IPS-20b (cell line): ENCODE measurements around the gene OGG1.

Source experiments
- H3K27ac ChIP-seq: one replicate; pipeline ENCODE4 v1.5.1; 2013; ENCODE audit warnings: low read length
- H3K27me3 ChIP-seq: 2 replicates; pipeline ENCODE4 v1.6.1; 2013; ENCODE audit warnings: mild to moderate bottlenecking, low read length, inconsistent platforms; ENCODE audit not compliant: insufficient read depth
- H3K36me3 ChIP-seq: 2 replicates; pipeline ENCODE4 v1.6.1; 2013; ENCODE audit warnings: low read depth, mild to moderate bottlenecking, inconsistent platforms, low read length, moderate library complexity; ENCODE audit not compliant: insufficient read depth
- H3K4me1 ChIP-seq: 2 replicates; pipeline ENCODE4 v1.6.1; 2013; ENCODE audit warnings: mild to moderate bottlenecking, control low read depth, inconsistent platforms, low read length, moderate library complexity; ENCODE audit not compliant: insufficient read depth
- H3K4me3 ChIP-seq: 2 replicates; pipeline ENCODE4 v1.5.1; 2013; ENCODE audit warnings: mild to moderate bottlenecking, low read length, inconsistent platforms
- H3K9ac ChIP-seq: 2 replicates; pipeline ENCODE4 v1.6.1; 2013; ENCODE audit warnings: low read depth, mild to moderate bottlenecking, inconsistent platforms, low read length, moderate library complexity
- H3K9me3 ChIP-seq: 2 replicates; pipeline ENCODE4 v1.6.1; 2013; ENCODE audit warnings: mild to moderate bottlenecking, low read depth, low read length, inconsistent platforms; ENCODE audit not compliant: insufficient read depth

Gene OGG1

DNA sequence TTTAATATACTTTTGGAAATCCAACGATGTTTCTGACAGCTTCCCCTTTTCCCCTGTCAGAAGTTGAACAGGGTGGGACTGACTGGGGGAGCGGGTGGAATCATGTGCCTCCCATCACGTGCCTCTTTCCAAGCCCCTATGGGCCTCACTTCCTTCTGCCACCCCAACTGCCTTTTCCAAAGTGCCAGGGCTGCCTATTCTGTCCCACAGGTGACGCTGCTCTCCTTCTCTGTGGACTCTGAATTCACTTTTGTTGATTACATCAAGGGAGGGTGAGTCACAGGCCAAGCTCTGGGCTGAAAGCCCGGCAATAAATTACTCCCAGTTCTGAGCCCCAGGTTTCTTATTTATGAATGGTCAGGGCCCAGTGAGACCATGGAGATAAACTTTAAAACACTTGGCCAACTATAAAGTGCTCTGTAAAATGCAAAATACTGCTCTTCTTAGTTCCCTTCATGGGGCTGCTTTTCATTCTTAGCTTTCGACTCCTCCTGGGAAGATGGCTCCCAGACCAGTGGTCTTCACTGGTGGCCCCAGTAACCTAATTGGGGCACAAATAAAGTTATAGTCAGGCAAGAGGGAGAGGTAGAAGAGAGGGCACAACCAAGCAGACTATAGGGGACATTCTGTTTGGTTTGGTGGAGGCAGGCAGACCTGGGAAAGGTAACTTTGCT lies 33.9 kb upstream of the OGG1 start:
- no peak overlapping the region for H3K9ac ChIP-seq
- no peaks in the 10 kb centered on the region for H3K36me3 ChIP-seq
- no peaks in the 10 kb centered on the region for H3K4me1 ChIP-seq
- H3K4me3 ChIP-seq, result no peak overlapping the region
- H3K27ac ChIP-seq, result no peak overlapping the region
- H3K9me3 ChIP-seq, result no peaks in the 10 kb centered on the region
- no peaks in the 10 kb centered on the region; the same call in 1 of the 2 replicates for H3K27me3 ChIP-seq

DNA sequence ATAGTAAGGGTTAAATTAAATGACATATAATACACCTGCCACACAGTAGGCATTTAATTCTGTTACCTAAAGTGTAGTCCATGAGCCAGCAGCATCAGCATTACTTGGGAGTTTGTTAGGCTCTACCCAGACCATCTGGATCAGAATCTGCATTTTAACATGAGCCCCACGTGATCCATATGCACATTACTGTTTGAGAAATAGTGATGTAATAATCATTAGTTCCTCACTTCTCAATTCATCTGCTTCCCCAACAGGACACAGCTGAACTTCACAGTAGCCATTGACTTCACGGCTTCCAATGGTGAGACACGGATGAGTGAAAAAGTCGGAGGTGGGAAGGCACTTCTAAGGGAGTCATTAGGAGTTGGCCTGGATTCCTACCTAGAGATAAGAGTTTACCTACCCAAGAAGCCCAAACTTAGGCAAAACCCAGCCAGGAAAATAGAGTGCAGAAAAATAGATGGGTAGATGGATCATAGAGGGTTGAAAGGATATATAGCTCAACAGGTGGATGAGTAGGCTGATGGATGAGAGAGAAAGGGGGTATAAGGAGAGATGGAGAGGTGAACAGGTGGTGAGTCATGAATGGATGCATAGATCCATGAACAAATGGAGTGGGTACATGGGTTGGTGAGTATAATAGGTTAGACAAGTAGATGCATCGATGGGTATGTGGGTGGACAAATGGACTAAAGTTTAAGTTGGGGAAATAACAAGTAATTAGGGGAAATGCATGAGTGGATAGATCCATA lies 32.8 kb upstream of the OGG1 start:
- Histone ChIP-seq H3K9ac (no peak overlapping the region), H3K36me3 (no peaks in the 10 kb centered on the region), H3K9me3 (no peaks in the 10 kb centered on the region), H3K27me3 (no peaks in the 10 kb centered on the region; the same call in 1 of the 2 replicates), H3K4me3 (no peak overlapping the region), H3K27ac (no peak overlapping the region), H3K4me1 (no peaks in the 10 kb centered on the region)

DNA sequence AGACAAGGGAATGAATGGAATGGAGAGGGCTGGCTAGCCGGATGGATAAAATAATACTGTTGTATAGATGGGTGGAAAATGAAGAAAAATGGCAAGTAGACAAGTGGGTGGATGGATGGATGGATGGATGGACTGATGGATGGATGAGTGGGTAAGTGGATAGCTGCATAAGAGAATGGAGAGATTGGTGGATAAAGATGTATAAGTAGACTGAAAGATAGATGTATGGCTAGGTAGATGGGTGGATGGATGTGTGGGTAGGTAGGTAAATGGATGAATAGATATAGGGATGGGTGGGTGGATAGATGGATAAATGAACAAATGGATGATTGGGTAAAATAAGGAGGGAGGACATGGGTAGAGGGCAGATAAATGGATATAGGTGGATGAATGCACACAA lies 32.2 kb upstream of the OGG1 start:
- Histone ChIP-seq H3K36me3 (no peaks in the 10 kb centered on the region), H3K27ac (no peak overlapping the region), H3K27me3 (no peaks in the 10 kb centered on the region; the same call in 1 of the 2 replicates)

DNA sequence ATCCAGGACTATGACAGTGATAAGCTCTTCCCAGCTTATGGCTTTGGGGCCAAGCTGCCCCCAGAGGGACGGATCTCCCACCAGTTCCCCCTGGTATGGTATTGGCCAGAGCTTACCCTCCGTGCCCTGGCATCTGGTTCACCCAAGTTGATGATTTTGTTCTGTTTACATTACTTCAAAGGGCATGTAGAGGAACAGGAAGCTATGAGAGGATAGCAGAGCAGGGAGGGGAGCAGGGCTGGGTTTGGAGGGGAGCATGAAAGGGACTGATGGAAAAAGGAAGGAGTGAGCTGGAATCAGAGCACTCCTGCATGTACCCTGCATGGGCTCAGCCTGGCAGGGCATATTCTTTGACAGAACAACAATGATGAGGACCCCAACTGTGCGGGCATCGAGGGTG lies 31.6 kb upstream of the OGG1 start:
- Histone ChIP-seq H3K36me3 (no peaks in the 10 kb centered on the region), H3K27me3 (no peaks in the 10 kb centered on the region; the same call in 1 of the 2 replicates), H3K4me1 (no peaks in the 10 kb centered on the region), H3K9me3 (no peaks in the 10 kb centered on the region), H3K27ac (no peak overlapping the region), H3K4me3 (no peak overlapping the region), H3K9ac (no peak overlapping the region)

More for the DNA sequence above, 32.2 kb upstream of the OGG1 start:
- no peak overlapping the region for H3K9ac ChIP-seq
- H3K4me3 ChIP-seq, result no peak overlapping the region
- H3K9me3 ChIP-seq, result no peaks in the 10 kb centered on the region
- H3K4me1 ChIP-seq, result no peaks in the 10 kb centered on the region

DNA sequence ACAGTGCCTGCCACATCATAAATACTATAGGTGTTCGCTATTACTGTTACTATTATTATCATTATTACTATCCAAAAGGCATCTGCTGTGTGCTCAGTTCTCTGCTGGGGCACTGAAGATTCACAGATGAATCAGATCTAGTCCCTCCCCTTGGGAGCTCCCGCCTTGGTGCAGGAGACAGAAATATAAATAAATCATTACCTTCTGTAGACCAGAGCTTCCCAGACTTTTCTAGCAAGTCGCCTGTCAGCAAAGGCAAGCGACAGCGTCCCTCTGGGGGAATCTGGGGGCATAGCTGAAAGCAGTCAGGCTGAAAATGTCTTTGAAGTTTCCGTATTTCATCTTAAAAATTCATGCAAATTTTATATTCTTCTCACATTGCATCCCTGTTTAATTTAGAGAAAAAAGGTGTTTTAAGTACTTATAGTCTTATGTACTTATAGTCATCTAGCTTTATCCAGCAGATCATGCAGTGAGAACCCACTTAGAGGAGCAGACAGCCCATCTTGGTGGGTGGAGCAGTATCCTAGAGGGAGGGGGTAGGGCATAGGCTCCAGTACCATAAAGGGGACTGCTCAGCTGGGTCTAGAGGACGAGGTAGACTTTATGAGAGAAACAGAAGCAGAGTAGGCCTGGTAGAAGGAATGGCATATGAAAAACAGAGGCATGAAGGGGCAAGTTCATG lies 28.6 kb upstream of the OGG1 start:
- Histone ChIP-seq H3K27me3 (no peaks in the 10 kb centered on the region; the same call in 1 of the 2 replicates), H3K36me3 (no peaks in the 10 kb centered on the region), H3K27ac (no peak overlapping the region), H3K4me1 (no peaks in the 10 kb centered on the region), H3K9ac (no peak overlapping the region), H3K9me3 (no peaks in the 10 kb centered on the region), H3K4me3 (no peak overlapping the region)

DNA sequence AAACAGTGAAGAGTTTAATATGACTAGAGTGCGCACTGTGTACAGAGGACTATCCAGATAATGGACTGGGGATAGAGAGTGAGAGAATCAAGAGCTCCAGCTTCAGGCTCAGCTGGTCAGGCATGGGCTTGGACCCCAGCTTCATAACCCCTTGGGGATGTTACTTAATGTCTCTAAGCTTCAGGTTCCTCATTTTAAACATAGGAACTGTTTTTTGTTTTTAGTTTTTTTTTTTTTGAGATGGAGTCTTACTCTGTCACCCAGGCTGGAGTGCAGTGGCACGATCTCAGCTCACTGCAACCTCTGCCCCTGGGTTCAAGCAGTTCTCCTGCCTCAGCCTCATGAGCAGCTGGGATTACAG lies 28.1 kb upstream of the OGG1 start:
- H3K36me3 ChIP-seq, result no peaks in the 10 kb centered on the region
- no peaks in the 10 kb centered on the region for H3K9me3 ChIP-seq
- H3K4me3 ChIP-seq, result no peak overlapping the region
- H3K27me3 ChIP-seq, result no peaks in the 10 kb centered on the region; the same call in 1 of the 2 replicates
- no peak overlapping the region for H3K27ac ChIP-seq
- H3K4me1 ChIP-seq, result no peaks in the 10 kb centered on the region; the same call in 1 of the 2 replicates
- H3K9ac ChIP-seq, result no peak overlapping the region

DNA sequence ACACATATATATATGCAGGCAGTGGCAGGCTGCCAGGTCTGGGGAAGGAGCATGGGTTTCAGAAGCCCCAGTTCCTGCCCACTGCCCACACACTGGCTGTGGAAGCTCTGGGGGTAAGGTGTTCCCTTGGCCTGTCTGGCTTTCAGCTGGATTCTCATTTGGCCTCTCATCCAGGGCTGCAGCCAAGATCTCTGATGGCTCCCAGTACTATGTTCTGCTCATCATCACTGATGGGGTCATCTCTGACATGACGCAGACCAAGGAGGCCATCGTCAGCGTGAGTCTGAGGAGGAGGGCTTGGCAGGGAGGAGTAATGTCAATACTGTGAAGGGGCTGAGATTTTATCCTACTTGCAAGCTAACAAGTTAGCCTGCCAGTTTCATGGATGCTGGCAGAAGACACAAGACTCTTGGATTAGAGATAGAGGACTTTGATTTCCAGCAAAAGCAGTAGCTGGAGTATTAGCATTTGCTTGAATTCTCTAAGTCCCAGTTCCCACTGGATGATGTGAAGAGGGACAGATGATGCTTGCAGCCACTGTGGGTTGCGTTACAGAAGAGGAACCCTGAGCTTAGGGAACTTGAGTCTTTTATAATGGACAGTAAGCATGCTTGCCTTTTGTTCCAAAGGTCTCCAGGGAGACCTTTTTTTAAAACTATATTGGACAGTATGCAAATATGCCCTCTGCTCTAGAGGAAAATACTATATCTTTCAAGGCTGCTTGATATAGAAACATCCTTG lies 23.8 kb upstream of the OGG1 start:
- Histone ChIP-seq H3K4me1 (no peaks in the 10 kb centered on the region; the same call in 1 of the 2 replicates), H3K9ac (no peak overlapping the region), H3K36me3 (no peaks in the 10 kb centered on the region), H3K9me3 (no peaks in the 10 kb centered on the region), H3K27ac (no peak overlapping the region), H3K27me3 (no peaks in the 10 kb centered on the region), H3K4me3 (no peak overlapping the region)

GRCh38 chr3:9727041-9727595 lies 22.6 kb upstream of the OGG1 start:
- peak overlapping the region; percentile 59 for H3K4me3 ChIP-seq
- H3K9me3 ChIP-seq, result no peaks in the 10 kb centered on the region
- no peak overlapping the region for H3K9ac ChIP-seq
- no peaks in the 10 kb centered on the region; the same call in 1 of the 2 replicates for H3K4me1 ChIP-seq
- no peak overlapping the region for H3K27ac ChIP-seq
- H3K36me3 ChIP-seq, result no peaks in the 10 kb centered on the region
- no peaks in the 10 kb centered on the region for H3K27me3 ChIP-seq

- H3K9ac ChIP-seq, result no peak overlapping the region
- no peak overlapping the region for H3K27ac ChIP-seq
- no peaks in the 10 kb centered on the region for H3K9me3 ChIP-seq
- H3K4me3 ChIP-seq, result no peak overlapping the region
- H3K27me3 ChIP-seq, result no peaks in the 10 kb centered on the region
- no peaks in the 10 kb centered on the region for H3K36me3 ChIP-seq
- no peaks in the 10 kb centered on the region; the same call in 1 of the 2 replicates for H3K4me1 ChIP-seq
These were observed 22.0 kb upstream of the OGG1 start for GRCh38 chr3:9727743-9728142.

DNA sequence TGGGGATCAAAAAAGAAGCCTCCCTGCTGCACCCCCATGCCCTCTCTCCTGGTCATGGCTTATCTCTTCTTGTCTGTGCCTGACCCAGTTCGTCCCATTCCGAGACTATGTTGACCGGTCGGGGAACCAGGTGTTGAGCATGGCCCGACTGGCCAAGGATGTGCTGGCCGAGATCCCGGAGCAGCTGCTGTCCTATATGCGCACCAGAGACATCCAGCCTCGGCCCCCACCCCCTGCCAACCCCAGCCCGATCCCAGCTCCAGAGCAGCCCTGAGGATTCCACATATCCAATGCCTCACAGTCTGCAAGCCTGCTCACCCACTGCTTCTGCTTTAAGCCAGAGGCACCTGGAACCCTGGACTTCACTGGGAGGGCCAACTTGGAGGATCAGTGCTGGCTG lies 20.3 kb upstream of the OGG1 start:
- no peak overlapping the region for H3K9ac ChIP-seq
- H3K4me3 ChIP-seq, result no peak overlapping the region
- H3K36me3 ChIP-seq, result peaks cover 7% of the 10 kb centered on the region
- no peaks in the 10 kb centered on the region for H3K9me3 ChIP-seq
- no peak overlapping the region for H3K27ac ChIP-seq
- H3K27me3 ChIP-seq, result no peaks in the 10 kb centered on the region
- H3K4me1 ChIP-seq, result no peaks in the 10 kb centered on the region; the same call in none of the 2 replicates

- peak overlapping the region; percentile 91 for H3K4me3 ChIP-seq
- peaks cover 20% of the 10 kb centered on the region for H3K36me3 ChIP-seq
- no peak overlapping the region for H3K27ac ChIP-seq
- H3K4me1 ChIP-seq, result no peaks in the 10 kb centered on the region; the same call in none of the 2 replicates
- H3K9me3 ChIP-seq, result no peaks in the 10 kb centered on the region
- H3K27me3 ChIP-seq, result no peaks in the 10 kb centered on the region
- H3K9ac ChIP-seq, result peak overlapping the region; percentile 59; the same call in 1 of the 2 replicates
These were observed 19.0 kb upstream of the OGG1 start for GRCh38 chr3:9730657-9731205.
